ENCODE data around the gene LRBA.

- no peak for TF ChIP-seq CTCF (IDR thresholded peaks at IDR 0.05 in 4 of 5, conservative IDR thresholded peaks at IDR 0.05 in 1 of 5)
- no peak for TF ChIP-seq POLR2A (IDR thresholded peaks at IDR 0.05)
Measured at GRCh38 chr4:150515135-150515534, 499.9 kb downstream of the LRBA start.

Measured in gastrocnemius medialis (tissue), 4 donors.